HL-60/S4 treated with phorbol 12-myristate 13-acetate at 8.2 ng/mL for 4 days and 3 days (cell line): ENCODE results near the gene TMEM79.

Source experiments
- in situ Hi-C: fragments of 300-500 bp; cut with MboI; formaldehyde crosslinking; loops from 2 replicates; pipeline ENCODE4 v1.15.0; 2022; ENCODE audit warnings: low sequenced_read_pairs

Gene TMEM79, protein sequence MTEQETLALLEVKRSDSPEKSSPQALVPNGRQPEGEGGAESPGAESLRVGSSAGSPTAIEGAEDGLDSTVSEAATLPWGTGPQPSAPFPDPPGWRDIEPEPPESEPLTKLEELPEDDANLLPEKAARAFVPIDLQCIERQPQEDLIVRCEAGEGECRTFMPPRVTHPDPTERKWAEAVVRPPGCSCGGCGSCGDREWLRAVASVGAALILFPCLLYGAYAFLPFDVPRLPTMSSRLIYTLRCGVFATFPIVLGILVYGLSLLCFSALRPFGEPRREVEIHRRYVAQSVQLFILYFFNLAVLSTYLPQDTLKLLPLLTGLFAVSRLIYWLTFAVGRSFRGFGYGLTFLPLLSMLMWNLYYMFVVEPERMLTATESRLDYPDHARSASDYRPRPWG

DNA sequence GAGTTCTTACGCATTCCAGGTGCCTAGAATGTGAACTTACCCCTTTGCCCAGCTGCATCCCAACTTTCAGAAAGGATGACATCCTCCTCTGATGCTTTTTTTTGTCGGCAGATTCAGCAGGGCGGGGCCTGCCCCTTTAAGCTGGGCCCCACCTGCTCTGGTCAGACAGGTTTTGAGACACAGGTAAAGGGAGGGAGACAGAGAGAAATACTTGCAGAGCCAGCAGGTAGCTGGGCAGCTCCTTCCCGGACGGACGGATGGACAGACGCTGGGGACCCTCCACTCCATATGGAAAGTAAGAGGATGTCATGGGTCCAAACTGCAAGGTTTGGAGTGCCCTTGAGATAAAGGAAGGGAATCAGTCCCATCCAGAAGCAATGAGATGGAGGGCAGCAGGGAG is at the start of gene TMEM79:
TMEM79 (plus strand) TSS at position 214 of the 400 bp plus-strand sequence. CDS start 902 bp downstream, outside the sequence.
- in situ Hi-C loops: no loop called here

DNA sequence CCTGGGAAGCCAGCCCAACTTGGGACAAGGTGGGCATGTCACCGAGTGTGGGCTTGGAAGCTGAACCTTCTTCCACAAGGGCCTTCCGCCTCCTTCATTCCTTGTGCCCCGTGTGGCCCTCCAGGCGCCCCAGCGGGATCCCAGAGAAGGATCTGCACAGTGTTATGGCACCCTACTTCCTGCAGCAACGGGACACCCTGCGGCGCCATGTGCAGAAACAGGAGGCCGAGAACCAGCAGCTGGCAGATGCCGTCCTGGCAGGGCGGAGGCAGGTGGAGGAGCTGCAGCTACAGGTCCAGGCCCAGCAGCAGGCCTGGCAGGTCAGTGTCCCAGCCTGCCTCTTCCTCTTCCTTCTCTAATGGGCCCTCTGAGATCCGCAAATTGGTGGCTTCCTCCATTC is 48.0 kb upstream of the TMEM79 start:
- in situ Hi-C loops: no loop called here

DNA sequence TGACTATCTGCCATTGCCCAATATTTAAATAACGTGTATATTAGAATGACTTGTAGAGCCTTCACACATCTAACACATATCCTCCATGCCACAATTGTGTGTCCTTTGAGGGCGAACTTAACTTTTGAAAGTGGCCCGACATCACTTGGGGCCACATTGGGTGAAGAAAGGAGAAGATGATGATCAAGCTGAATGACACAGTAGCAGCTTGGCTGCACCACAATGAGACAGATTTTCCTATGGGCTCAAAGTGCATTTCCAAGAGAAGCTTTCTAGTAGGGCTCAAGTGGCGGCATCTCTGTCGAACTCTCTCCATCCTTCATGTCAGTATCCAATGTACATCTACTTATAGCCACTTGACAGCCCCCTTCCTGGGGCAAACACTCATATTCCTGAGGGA is 45.9 kb upstream of the TMEM79 start:
- in situ Hi-C loops: no loop called here

DNA sequence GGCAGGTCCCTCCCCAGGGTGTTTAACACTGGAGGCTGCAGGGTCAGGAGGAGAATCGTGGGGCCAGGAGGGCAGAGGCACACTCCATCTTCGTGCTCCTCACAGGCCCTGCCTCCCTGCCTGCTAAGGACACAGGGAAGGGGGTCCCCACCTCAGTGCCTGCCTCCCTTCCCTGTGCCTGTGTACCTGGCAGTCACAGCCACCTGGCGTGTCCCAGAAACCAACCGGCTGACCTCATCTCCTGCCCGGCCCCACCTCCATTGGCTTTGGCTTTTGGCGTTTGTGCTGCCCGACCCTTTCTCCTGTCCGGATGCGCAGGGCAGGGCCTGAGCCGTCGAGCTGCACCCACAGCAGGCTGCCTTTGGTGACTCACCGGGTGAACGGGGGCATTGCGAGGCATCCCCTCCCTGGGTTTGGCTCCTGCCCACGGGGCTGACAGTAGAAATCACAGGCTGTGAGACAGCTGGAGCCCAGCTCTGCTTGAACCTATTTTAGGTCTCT is 42.8 kb upstream of the TMEM79 start:
- in situ Hi-C loops: no loop called here

DNA sequence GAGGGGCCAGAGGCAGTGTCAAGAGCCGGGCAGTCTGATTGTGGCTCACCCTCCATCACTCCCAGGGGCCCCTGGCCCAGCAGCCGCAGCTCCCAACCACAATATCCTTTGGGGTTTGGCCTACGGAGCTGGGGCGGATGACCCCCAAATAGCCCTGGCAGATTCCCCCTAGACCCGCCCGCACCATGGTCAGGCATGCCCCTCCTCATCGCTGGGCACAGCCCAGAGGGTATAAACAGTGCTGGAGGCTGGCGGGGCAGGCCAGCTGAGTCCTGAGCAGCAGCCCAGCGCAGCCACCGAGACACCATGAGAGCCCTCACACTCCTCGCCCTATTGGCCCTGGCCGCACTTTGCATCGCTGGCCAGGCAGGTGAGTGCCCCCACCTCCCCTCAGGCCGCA is 42.2 kb upstream of the TMEM79 start, which contains the start of gene BGLAP:
BGLAP (plus strand) TSS at position 259 of the 400 bp plus-strand sequence; CDS start at position 307, 48 bp downstream.
- in situ Hi-C loops: no loop called here

DNA sequence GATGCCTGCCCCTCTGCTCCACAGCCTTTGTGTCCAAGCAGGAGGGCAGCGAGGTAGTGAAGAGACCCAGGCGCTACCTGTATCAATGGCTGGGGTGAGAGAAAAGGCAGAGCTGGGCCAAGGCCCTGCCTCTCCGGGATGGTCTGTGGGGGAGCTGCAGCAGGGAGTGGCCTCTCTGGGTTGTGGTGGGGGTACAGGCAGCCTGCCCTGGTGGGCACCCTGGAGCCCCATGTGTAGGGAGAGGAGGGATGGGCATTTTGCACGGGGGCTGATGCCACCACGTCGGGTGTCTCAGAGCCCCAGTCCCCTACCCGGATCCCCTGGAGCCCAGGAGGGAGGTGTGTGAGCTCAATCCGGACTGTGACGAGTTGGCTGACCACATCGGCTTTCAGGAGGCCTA is 41.4 kb upstream of the TMEM79 start:
- in situ Hi-C loops: no loop called here

DNA sequence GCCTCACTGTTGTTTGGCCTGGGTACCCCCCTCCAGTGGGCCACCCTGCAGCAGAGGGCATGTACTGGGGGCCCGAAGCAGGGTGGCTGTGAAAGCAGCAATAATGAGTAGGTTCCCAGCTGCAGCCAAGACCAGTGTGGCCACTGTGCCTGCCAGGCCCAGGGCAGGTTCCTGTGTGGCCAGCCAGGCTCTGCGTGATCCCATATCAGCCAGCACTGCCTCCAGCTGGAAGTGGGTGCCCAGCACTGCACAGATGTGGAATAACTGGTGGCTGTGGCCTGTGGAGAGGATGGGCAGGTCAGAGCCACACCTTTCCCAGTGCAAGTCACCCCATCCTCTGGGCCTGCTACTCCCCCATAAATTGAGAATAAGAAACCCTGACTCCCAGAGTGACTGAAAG is 40.0 kb upstream of the TMEM79 start:
- in situ Hi-C loops: no loop called here

DNA sequence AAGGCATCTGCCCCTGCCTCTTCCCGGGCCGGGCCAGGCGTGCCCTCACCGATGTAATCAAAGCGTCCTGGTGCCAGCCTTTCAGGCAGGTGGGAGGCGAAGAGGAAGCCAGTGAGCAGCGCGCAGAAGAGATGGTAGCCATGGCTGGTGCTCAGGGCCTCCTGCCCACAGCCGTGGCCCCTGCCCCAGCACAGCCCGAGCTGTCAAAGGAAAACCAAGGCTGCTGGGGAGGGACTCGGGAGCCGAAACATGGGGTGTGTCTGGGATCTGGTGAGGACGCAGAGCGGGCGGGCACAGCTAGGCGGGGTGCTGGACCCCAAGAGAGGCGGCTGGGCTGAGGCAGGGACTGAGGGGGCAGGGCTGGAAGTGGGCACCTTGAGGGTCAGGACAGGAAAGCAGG is 39.4 kb upstream of the TMEM79 start:
- in situ Hi-C loops: no loop called here

DNA sequence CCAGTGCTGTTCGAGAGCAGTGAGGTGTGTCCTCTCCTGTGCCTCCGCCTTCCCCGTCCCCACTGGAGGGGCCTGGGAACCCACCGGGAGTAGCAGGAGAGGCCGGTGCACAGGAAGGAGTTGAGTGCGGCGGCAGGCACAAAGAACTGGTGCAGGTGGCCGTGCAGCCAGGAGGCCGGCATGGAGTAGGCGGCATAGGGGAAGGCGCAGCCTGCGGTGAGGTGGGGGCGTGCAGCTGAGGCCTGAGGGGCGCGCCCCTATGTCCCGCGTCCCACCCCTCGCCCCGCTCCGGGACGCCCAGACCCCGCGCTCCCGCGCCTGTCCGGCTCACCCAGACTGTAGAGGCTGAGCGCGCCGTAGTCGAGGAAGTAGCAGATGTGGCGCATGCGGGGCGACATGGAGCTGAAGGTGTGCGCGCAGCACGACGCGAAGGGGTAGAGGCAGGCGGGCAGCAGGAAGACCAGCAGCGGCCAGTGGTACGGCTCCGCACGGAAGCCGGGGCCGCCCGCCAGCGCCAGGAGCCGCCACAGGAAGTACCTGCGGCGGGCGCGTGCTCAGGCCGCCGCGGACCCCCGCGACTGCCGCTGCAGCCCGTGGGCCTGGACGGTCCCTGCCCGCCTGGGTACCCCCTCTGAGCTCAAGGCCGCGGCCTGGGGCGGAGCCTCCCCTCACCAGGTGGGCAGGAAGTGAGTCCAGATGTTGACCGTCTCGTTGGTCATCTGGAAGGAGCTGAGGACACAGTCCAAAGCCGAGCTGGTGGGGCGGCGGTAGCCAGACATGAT is 38.5 kb upstream of the TMEM79 start:
- in situ Hi-C loops: no loop called here

DNA sequence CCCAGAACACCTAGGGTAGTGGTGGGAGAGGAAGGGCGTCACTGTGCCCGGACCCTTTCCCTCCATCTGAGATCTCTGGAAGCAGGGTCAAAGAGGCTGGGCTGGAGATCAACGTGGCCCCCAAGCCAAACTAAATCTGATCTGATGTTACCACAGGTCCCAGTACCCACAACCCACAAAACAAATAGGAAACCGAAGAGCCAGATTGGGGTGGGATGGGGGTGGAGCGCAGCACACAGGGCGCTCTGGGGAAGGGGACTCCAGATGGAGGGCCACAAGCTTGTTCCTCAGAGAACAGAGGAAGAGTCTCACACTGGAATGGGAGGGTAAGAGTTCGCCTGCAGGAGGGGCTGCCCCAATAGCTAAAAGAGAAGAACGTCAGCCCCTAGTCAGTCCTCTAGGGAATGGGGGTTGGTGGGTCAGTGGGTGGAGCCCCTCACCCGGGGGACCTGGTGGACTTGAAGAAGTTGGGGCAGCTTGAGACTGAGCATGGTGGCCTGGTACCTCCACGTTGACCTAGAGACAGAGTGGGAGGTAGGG is 37.8 kb upstream of the TMEM79 start:
- in situ Hi-C loops: no loop called here

DNA sequence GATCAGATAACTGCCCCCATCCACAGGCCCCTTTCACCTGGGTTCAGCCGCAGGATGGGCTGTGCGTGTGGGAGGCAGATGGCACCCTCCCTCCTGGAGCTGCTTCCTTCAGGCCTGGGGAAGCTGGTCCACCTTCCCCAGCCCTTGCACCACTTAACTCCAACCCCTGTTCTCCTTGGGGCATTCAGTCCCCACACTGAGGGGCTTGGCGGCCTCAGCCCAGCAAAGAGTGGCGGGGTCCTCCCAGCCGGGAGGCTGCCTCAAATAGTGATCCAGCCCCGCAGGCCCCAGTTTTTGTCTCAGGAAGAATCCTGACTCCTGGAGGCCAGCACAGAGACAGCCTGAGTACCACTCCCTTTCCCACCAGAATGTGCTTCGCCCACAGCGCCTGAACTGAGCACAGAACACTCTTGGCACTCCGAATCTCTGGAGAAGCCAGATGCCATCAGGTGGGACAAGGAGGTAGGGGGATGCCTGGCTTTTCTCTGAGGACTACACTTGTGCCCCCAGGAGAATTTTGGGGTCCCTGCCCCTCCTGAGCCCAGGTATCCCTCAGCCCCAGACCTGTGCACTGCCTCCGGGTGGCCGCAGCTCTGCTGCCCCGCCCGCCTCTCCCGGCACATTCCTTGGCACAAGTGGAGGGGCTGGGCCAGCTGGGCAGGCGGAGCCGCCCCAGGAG is 37.2 kb upstream of the TMEM79 start:
- in situ Hi-C loops: no loop called here

DNA sequence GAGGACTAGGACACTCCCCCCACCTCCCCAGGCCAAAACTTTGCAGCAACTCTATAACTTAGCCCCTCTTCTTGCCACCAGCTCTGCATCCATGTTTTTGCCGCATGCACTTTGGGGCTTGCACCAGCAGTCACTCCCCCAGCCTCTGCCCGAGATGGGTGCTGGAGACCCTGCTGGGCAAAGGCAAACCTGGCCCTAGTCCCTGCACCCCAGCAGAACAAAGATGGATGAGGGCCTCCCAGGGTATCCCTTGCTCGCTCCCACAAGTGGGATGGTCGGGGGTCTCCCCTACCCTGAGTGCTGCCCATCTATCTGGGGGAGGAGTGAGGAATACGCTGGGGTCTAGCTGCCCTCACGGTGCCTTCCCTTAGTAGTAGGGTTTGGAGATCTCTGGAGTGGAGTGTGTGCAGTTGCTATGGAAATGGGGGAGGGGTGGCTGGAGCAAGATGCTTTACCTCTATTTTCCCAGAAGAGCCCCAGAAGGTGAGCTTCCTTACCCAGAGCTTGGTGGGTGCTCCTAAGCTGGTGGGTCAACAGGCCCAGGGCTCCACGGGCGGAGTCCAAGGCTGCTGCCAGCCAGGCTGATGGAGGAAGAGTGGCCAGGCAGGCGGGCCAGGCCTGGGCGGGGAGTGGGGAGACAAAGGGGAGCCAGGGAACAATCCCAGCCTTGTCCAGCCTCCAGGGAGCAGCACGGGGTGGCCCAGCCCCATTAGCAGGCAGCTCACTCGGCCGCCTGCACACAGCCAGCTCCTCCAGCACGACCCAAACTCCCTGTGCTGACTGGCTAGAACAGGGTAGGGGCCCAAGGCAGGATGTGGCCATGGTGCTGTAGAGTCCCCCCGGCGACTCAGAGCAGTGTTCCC is 36.4 kb upstream of the TMEM79 start, which contains the start of gene PAQR6:
PAQR6 (minus strand) TSS at position 597 of the 863 bp plus-strand sequence. CDS start 1,325 bp downstream, outside the sequence.
- in situ Hi-C loops: no loop called here

DNA sequence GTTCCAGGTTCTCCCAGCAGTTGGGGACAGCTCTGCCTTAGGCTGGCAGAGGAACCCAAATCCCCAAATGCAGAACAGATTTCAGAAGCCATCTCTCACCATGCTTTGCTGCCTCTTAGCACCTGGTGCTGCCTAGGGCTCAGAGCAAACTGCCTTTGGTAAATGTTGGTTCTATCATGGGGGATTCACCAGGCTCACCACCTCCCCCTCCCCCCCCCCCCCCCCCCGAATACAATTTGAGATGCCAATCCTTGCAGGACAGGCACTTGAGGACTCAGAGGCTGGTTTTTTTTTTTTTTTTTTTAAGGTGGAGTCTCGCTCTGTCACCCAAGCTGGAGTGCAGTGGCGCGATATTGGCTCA is 35.8 kb upstream of the TMEM79 start:
- in situ Hi-C loops: no loop called here

DNA sequence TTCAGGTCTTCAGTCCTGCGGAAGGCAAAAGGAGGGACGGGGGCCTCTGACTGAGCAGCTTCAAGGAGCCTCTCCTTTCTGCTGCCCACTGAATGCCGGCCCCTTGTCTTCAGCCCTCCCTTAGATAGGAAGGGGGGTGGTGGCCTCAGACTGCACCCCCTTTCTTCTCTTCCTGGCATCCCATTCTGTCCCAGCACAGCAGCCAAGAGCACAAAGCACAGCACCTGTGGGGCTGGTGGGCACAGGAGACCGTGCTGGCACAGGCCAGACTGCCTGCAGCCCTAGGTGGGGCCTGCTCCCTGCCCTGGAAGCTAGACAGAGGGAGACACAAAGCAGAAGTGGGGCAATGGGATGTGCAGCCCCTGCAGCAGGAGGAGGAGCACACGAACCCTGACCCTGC is 34.5 kb upstream of the TMEM79 start:
- in situ Hi-C loops: no loop called here

DNA sequence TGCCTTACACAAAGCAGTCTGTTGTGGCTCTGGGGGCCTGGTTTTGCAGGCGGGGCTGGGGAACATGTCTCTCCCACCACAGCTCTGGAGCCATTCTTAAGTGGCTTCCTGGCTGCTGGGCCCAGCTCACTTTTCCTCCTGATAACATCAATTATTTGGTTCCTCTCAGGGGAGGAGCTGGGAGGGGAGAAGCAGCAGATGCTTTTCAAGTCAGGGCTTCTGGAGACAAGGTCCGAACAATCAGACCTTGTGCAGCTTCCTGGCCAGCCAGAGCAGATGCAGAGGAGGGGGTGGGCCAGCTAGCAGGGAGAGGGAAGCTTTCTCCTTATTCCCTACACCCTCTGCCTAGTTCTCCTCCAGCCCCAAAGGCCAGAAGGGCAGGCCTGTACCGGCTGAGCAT is 32.6 kb upstream of the TMEM79 start:
- in situ Hi-C loops: no loop called here

DNA sequence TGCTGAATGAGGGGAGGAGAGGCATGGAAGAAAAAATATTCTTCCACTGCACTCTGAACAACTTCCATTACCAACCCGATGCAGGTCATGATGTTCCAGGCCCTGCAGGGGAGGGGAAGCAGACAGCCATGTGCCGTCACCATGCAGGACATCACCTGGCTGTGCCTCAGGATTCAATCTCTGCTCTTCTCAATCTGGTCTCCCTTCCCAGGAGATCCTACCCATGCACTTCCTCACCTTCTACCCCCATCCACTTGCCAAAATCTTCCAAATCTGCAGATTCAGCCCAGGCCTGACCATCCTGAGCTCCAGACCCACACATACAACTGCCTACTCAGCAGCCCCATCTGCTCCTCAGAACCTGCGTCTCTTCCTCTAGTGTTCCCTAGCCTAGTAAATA is 30.5 kb upstream of the TMEM79 start:
- in situ Hi-C loops: no loop called here

DNA sequence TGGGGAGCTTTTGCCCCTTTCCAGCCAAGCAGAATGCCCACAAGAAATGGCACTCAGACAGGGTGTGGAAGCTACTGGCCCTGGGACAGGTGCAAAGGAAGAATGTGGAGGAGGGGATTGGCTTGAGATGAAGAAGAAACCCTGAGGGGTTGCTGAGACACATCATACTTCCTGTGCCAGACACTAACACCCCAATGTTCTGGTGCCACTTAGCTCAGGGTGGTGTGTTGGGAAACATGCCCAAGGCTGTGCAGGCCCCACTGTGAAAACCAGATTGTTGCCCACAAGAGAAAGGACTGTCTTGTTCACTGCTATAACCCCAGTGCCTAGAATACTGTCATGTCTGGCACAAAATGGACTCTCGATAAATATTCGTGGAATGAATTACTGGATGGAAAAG is 26.4 kb upstream of the TMEM79 start:
- in situ Hi-C loops: no loop called here

DNA sequence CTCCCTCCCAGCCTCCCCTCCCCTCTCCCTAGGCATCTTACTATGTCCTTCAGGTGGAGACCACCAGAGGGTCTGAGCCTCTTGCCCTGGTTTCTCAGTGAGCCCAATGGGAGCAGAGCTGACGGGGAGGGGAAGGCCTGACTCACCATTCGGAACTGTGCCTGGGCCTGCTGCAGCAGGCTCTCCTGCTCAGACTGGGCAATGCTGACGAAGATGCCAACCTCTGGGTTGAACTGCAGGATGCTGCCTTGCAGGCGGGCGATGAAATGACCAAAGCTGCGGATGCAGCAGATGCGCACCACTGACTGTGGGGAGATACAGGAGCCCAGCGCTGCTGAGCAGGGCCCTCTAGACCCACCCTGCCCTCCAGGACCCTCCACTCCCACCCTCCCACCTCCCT is 25.3 kb upstream of the TMEM79 start:
- in situ Hi-C loops: no loop called here

DNA sequence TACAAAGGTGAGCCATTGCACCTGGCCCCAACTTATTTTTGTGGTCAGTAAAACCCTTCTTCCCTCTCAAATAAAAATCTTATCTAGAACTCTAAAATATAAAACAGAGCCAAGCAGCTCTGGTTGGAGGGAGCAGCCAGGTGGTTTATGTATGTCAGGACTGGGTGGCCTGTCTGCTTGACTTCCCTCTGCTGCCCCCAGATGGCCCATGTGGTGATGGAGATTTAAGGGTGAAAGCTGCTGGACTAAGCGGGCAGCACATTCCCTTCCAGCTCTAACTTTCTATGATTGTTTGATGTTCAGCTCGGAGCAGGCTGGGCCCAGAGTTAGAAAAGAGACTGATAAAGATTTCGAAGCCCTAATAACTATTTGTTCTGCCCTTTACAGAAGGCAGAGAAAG is 24.3 kb upstream of the TMEM79 start:
- in situ Hi-C loops: no loop called here

DNA sequence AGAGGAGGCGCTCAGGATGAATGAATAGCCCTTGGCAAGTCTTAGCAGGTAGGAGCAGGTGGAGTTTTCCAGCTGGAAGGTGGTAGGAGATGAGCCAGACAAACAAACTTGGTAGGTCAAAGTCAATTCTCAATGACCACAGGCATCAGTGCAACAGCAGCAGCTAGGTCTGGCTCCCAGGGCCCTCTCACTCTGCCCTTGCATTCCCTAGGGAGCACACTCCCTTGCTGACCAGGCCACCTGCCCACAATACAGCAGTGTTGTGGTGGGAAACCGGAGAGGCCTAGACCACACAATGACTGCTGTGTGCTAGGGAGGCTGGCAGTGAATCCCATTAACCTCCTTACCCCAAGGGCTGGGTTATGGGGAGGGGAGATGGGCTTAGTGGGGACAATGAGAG is 23.2 kb upstream of the TMEM79 start:
- in situ Hi-C loops: no loop called here
